HG03045 (cell line): ENCODE data around the gene OGG1.

ENCODE experiments used
- ATAC-seq: cut with Tn5 transposase; IDR thresholded peaks from one replicate; pipeline ENCODE4 v1.9.1; 2021; ENCODE audit warnings: mild to moderate bottlenecking, moderate library complexity; ENCODE audit not compliant: unreplicated experiment

The OGG1 gene

GRCh38 chr3:9781978-9782603 lies 32.3 kb downstream of the OGG1 start:
- ATAC-seq, result no peak

GRCh38 chr3:9782770-9783169 lies 33.0 kb downstream of the OGG1 start:
- ATAC-seq, result no peak

- ATAC-seq, result no peak
These were observed 34.2 kb downstream of the OGG1 start for GRCh38 chr3:9783954-9784353.

GRCh38 chr3:9784965-9785364 lies 35.2 kb downstream of the OGG1 start:
- ATAC-seq, result no peak

GRCh38 chr3:9785602-9786001 lies 35.9 kb downstream of the OGG1 start:
- no peak for ATAC-seq

- ATAC-seq, result no peak
These were observed 36.5 kb downstream of the OGG1 start for GRCh38 chr3:9786209-9786739.

GRCh38 chr3:9786825-9787669 lies 37.3 kb downstream of the OGG1 start:
- no peak for ATAC-seq

GRCh38 chr3:9787714-9788113 lies 38.0 kb downstream of the OGG1 start:
- no peak for ATAC-seq

GRCh38 chr3:9791127-9791526 lies 41.4 kb downstream of the OGG1 start:
- no peak for ATAC-seq

GRCh38 chr3:9791790-9792404 lies 42.1 kb downstream of the OGG1 start:
- ATAC-seq, result no peak

- peak; percentile 83 for ATAC-seq
These were observed 42.8 kb downstream of the OGG1 start, which contains the start of the genes ARPC4 and TADA3 for GRCh38 chr3:9792405-9793160. Gene ARPC4, plus strand, starts transcription at chr3:9793082. Its CDS starts 40 bp downstream, at chr3:9793122. Gene TADA3, minus strand, starts transcription at chr3:9792473. Its CDS starts 1,007 bp downstream, at chr3:9791466.

- peak; percentile 4 for ATAC-seq
These were observed 43.5 kb downstream of the OGG1 start for GRCh38 chr3:9793161-9793781.

- ATAC-seq, result no peak
These were observed 44.6 kb downstream of the OGG1 start for GRCh38 chr3:9794400-9794799.

- no peak for ATAC-seq
These were observed 45.5 kb downstream of the OGG1 start for GRCh38 chr3:9795207-9795606.

- no peak for ATAC-seq
These were observed 47.6 kb downstream of the OGG1 start for GRCh38 chr3:9797196-9797945.

GRCh38 chr3:9800529-9800928 lies 50.8 kb downstream of the OGG1 start:
- ATAC-seq, result no peak

GRCh38 chr3:9803494-9803893 lies 53.7 kb downstream of the OGG1 start:
- no peak for ATAC-seq

GRCh38 chr3:9804996-9805395 lies 55.2 kb downstream of the OGG1 start:
- ATAC-seq, result no peak

- no peak for ATAC-seq
These were observed 56.4 kb downstream of the OGG1 start for GRCh38 chr3:9806137-9806536.
